Measurements from ENCODE around the gene GZMH.
"Not testable (repeated sequence)": the region's sequence is repeated elsewhere in the genome, so short reads cannot be mapped to it uniquely, and the experiment has no call there.

Gene GZMH

GRCh38 chr14:24609655-24610344 is at the start of gene GZMH:
GZMH (minus strand) TSS chr14:24609685; CDS start chr14:24609613, 72 bp downstream.
- H3K27me3 ChIP-seq: no peaks in the 10 kb centered on the region
- TF ChIP-seq CTCF (IDR thresholded peaks at IDR 0.05): no peak
- no peak within 1 kb of the TSS for H3K4me3 ChIP-seq (ENCODE audit: low read depth in 1 of 2, low read length in 1 of 2)
- H3K36me3 ChIP-seq: no peaks in the 10 kb centered on the region
- peaks cover 19% of the 10 kb centered on the region in 2 experiments for H3K4me1 ChIP-seq (ENCODE audit: control insufficient read depth in 1 of 2, insufficient read depth in 1 of 2, low read depth in 1 of 2, low read length in 1 of 2)
- no peaks in the 10 kb centered on the region for H3K9me3 ChIP-seq
- H3K27ac ChIP-seq: no peak within 1 kb of the TSS

- not testable (repeated sequence) for H3K9me3 ChIP-seq; H3K27me3 ChIP-seq; H3K4me3 ChIP-seq (ENCODE audit: low read depth in 1 of 2, low read length in 1 of 2); H3K27ac ChIP-seq; H3K4me1 ChIP-seq (ENCODE audit: control insufficient read depth in 1 of 2, insufficient read depth in 1 of 2, low read depth in 1 of 2, low read length in 1 of 2); H3K36me3 ChIP-seq
These were observed 38.9 kb upstream of the GZMH start for GRCh38 chr14:24648361-24648760.

GRCh38 chr14:24639905-24640304 is 30.4 kb upstream of the GZMH start:
- H3K9me3 ChIP-seq: no peaks in the 10 kb centered on the region
- no peaks in the 10 kb centered on the region for H3K4me1 ChIP-seq (ENCODE audit: control insufficient read depth in 1 of 2, insufficient read depth in 1 of 2, low read depth in 1 of 2, low read length in 1 of 2)
- TF ChIP-seq CTCF (IDR thresholded peaks at IDR 0.05): no peak
- no peak overlapping the region for H3K27ac ChIP-seq
- H3K27me3 ChIP-seq: no peaks in the 10 kb centered on the region
- no peak overlapping the region for H3K4me3 ChIP-seq (ENCODE audit: low read depth in 1 of 2, low read length in 1 of 2)
- no peaks in the 10 kb centered on the region for H3K36me3 ChIP-seq

- no peaks in the 10 kb centered on the region for H3K9me3 ChIP-seq
- no peak overlapping the region for H3K27ac ChIP-seq
- H3K36me3 ChIP-seq: no peaks in the 10 kb centered on the region
- no peak for TF ChIP-seq CTCF (IDR thresholded peaks at IDR 0.05)
- H3K4me1 ChIP-seq (ENCODE audit: control insufficient read depth in 1 of 2, insufficient read depth in 1 of 2, low read depth in 1 of 2, low read length in 1 of 2): no peaks in the 10 kb centered on the region
- H3K4me3 ChIP-seq (ENCODE audit: low read depth in 1 of 2, low read length in 1 of 2): no peak overlapping the region
- H3K27me3 ChIP-seq: no peaks in the 10 kb centered on the region
These were observed 29.8 kb upstream of the GZMH start for GRCh38 chr14:24639270-24639669.

- Histone ChIP-seq H3K27ac (no peak within 1 kb of the TSS), H3K9me3 (no peaks in the 10 kb centered on the region), H3K27me3 (no peaks in the 10 kb centered on the region), H3K4me1 (ENCODE audit: control insufficient read depth in 1 of 2, insufficient read depth in 1 of 2, low read depth in 1 of 2, low read length in 1 of 2) (no peaks in the 10 kb centered on the region), H3K4me3 (ENCODE audit: low read depth in 1 of 2, low read length in 1 of 2) (no peak within 1 kb of the TSS), H3K36me3 (no peaks in the 10 kb centered on the region)
- TF ChIP-seq CTCF (IDR thresholded peaks at IDR 0.05): no peak
These were observed 24.7 kb upstream of the GZMH start, which contains the start of gene GZMB for GRCh38 chr14:24634158-24634557. GZMB (minus strand) TSS chr14:24634190; CDS start chr14:24634160, 30 bp downstream.

- H3K4me3 ChIP-seq (ENCODE audit: low read depth in 1 of 2, low read length in 1 of 2): no peak overlapping the region
- no peak for TF ChIP-seq CTCF (IDR thresholded peaks at IDR 0.05)
- no peaks in the 10 kb centered on the region for H3K4me1 ChIP-seq (ENCODE audit: control insufficient read depth in 1 of 2, insufficient read depth in 1 of 2, low read depth in 1 of 2, low read length in 1 of 2)
- no peak overlapping the region for H3K27ac ChIP-seq
- H3K27me3 ChIP-seq: no peaks in the 10 kb centered on the region
- no peaks in the 10 kb centered on the region for H3K9me3 ChIP-seq
- H3K36me3 ChIP-seq: no peaks in the 10 kb centered on the region
These were observed 23.9 kb upstream of the GZMH start for GRCh38 chr14:24633353-24633752.
